Liver (tissue), 9 donors: ENCODE measurements around the gene MYBPC3. TPM values are rescaled to one million over a fixed set of nuclear protein-coding genes. Genes with fewer than 3 reads are reported as not detected.

ENCODE experiments used
- DNase-seq: peaks from one replicate; pipeline ENCODE4 v3.0.0-alpha.2; 2017; ENCODE audit warnings: low spot score
- H3K27ac ChIP-seq, 2 donors: one replicate each; pipeline ENCODE4 v1.7.0; 2013; ENCODE audit warnings: inconsistent platforms in 2 of 2, low read length in 2 of 2, control low read depth in 1 of 2, low read depth in 1 of 2, mild to moderate bottlenecking in 1 of 2
- H3K27me3 ChIP-seq, 4 donors: one replicate each; pipeline versions ENCODE4 v1.6.1 to v1.7.0; 2013; ENCODE audit warnings: low read length in 3 of 4, inconsistent platforms in 1 of 4, mild to moderate bottlenecking in 1 of 4, moderate library complexity in 1 of 4; ENCODE audit not compliant: control insufficient read depth in 4 of 4, insufficient read depth in 4 of 4
- H3K36me3 ChIP-seq, 4 donors: one replicate each; pipeline versions ENCODE4 v1.6.1 to v1.7.0; 2013; ENCODE audit warnings: low read length in 3 of 4, mild to moderate bottlenecking in 3 of 4, low read depth in 1 of 4, moderate library complexity in 1 of 4; ENCODE audit not compliant: control insufficient read depth in 4 of 4, insufficient read depth in 3 of 4
- H3K4me1 ChIP-seq, 4 donors: one replicate each; pipeline versions ENCODE4 v1.6.1 to v1.7.0; 2013; ENCODE audit warnings: low read length in 3 of 4, mild to moderate bottlenecking in 3 of 4, moderate library complexity in 1 of 4; ENCODE audit not compliant: control insufficient read depth in 4 of 4, insufficient read depth in 4 of 4
- H3K4me3 ChIP-seq, 3 donors: one replicate each; pipeline versions ENCODE4 v1.6.1 to v1.7.0; 2013; ENCODE audit warnings: low read length in 3 of 3, control low read depth in 1 of 3, low read depth in 1 of 3, mild to moderate bottlenecking in 1 of 3
- H3K9ac ChIP-seq, 2 donors: one replicate each; pipeline ENCODE4 v1.7.0; 2013; ENCODE audit warnings: low read length in 2 of 2, mild to moderate bottlenecking in 2 of 2, moderate library complexity in 2 of 2, control low read depth in 1 of 2, low read depth in 1 of 2
- H3K9me3 ChIP-seq, 4 donors: one replicate each; pipeline versions ENCODE4 v1.6.1 to v1.7.0; 2013; ENCODE audit warnings: low read length in 3 of 4; ENCODE audit not compliant: control insufficient read depth in 4 of 4
- ATF3 ChIP-seq: IDR thresholded peaks from 2 replicates; pipeline ENCODE4 v1.6.1; 2016; ENCODE audit warnings: antibody characterized with exemption
- CTCF ChIP-seq: fragments of 150-350 bp; IDR thresholded peaks from 2 replicates; pipeline ENCODE4 v1.5.1; 2017; ENCODE audit warnings: improper control_type of control experiment, low read depth, low read length; ENCODE audit not compliant: missing input control
- EGR1 ChIP-seq, 2 donors: IDR thresholded peaks; 2 replicates each; pipeline ENCODE4 v1.6.1; 2016 to 2018; ENCODE audit warnings: antibody characterized with exemption in 2 of 2, low read depth in 2 of 2
- FOXA1 ChIP-seq: IDR thresholded peaks from 2 replicates; pipeline ENCODE4 v1.6.1; 2016; ENCODE audit warnings: antibody characterized with exemption
- FOXA2 ChIP-seq: IDR thresholded peaks from 2 replicates; pipeline ENCODE4 v1.6.1; 2016; ENCODE audit warnings: antibody characterized with exemption
- GABPA ChIP-seq, 2 donors: IDR thresholded peaks in 1 of 2; conservative IDR thresholded peaks in 1 of 2; 2 replicates each; pipeline ENCODE4 v1.6.1; 2016; ENCODE audit warnings: antibody characterized with exemption in 2 of 2, mild to moderate bottlenecking in 1 of 2, moderate library complexity in 1 of 2
- HNF4A ChIP-seq, 2 donors: conservative IDR thresholded peaks; 2 replicates each; pipeline ENCODE4 v1.6.1; 2016; ENCODE audit warnings: antibody characterized with exemption in 2 of 2, mild to moderate bottlenecking in 2 of 2
- HNF4G ChIP-seq: IDR thresholded peaks from 2 replicates; pipeline ENCODE4 v1.6.1; 2016; ENCODE audit warnings: antibody characterized with exemption
- JUND ChIP-seq, 2 donors: IDR thresholded peaks; 2 replicates each; pipeline ENCODE4 v1.6.1; 2016; ENCODE audit warnings: antibody characterized with exemption in 2 of 2
- MAX ChIP-seq: IDR thresholded peaks from 2 replicates; pipeline ENCODE4 v1.6.1; 2016; ENCODE audit warnings: antibody characterized with exemption
- NR2F2 ChIP-seq: IDR thresholded peaks from 2 replicates; pipeline ENCODE4 v1.6.1; 2016; ENCODE audit warnings: antibody characterized with exemption
- RAD21 ChIP-seq, 2 donors: IDR thresholded peaks; 2 replicates each; pipeline ENCODE4 v1.6.1; 2016; ENCODE audit warnings: antibody characterized with exemption in 2 of 2, mild to moderate bottlenecking in 2 of 2
- REST ChIP-seq: IDR thresholded peaks from 2 replicates; pipeline ENCODE4 v1.6.1; 2016; ENCODE audit warnings: antibody characterized with exemption, mild to moderate bottlenecking
- RXRA ChIP-seq, 2 donors: IDR thresholded peaks; 2 replicates each; pipeline ENCODE4 v1.6.1; 2017 to 2018; ENCODE audit warnings: antibody characterized with exemption in 2 of 2, mild to moderate bottlenecking in 1 of 2
- SP1 ChIP-seq: IDR thresholded peaks from 2 replicates; pipeline ENCODE4 v1.6.1; 2018; ENCODE audit warnings: antibody characterized with exemption, mild to moderate bottlenecking
- TAF1 ChIP-seq: conservative IDR thresholded peaks from 2 replicates; pipeline ENCODE4 v1.6.1; 2016; ENCODE audit warnings: antibody characterized with exemption, mild to moderate bottlenecking
- YY1 ChIP-seq: IDR thresholded peaks from 2 replicates; pipeline ENCODE4 v1.6.1; 2016; ENCODE audit warnings: antibody characterized with exemption, mild to moderate bottlenecking
- WGBS: extraction: QIAGEN DNeasy Blood & Tissue Kit; methylation state at CpG from one replicate; pipeline ENCODE4 v1.1.7; 2013; 5-methylcytosine and 5-hydroxymethylcytosine counted together
- polyA plus RNA-seq, 2 donors: library from polyadenylated mRNA; stranded (reverse) in 1 of 2; unstranded in 1 of 2; fragments of 200-250 nt in 1 of 2; fragments of >200 nt in 1 of 2; fragmentation: Nextera tagmentation in 1 of 2; extraction: Ambion mirVana in 1 of 2; gene quantifications; one replicate each; pipeline versions ENCODE4 v1.2.1 to v1.2.3, GENCODE V29; 2013 to 2015
- total RNA-seq, 2 donors: library from RNA; depleted of rRNA; stranded (reverse); fragments of >200 nt; gene quantifications; one replicate each; pipeline ENCODE4 v1.2.3, GENCODE V29; 2014
- TF ChIP-seq, protein P1 (sequence below): IDR thresholded peaks from 2 replicates; pipeline ENCODE4 v1.6.1; 2016; ENCODE audit warnings: antibody characterized with exemption
- donor health status: healthy.
- donor health status: healthy.
- donor health status: healthy.
- donor health status: healthy.
- donor health status: healthy.

The MYBPC3 gene
- under 1 TPM in 1 of 2 donors, not detected in 1; 0.25 TPM for total RNA-seq
- polyA plus RNA-seq: under 1 TPM in 1 of 2 donors, not detected in 1; 0.01 TPM

GRCh38 chr11:47352556-47352955 lies at the start of gene MYBPC3:
Gene MYBPC3 (minus strand): TSS chr11:47352702. CDS start chr11:47352647, 55 bp downstream.
- Histone ChIP-seq H3K9me3 (no peaks in the 10 kb centered on the region), H3K36me3 (no peaks in the 10 kb centered on the region), H3K27me3 (no peaks in the 10 kb centered on the region), H3K27ac (no peak within 1 kb of the TSS), H3K4me3 (no peak within 1 kb of the TSS), H3K4me1 (peaks cover 0 to 6% (median 0%) of the 10 kb centered on the region in 4 donors), H3K9ac (no peak within 1 kb of the TSS)
- TF ChIP-seq FOXA2: no peak
- no peak for TF ChIP-seq MAX
- no peak for TF ChIP-seq HNF4A (conservative IDR thresholded peaks at IDR 0.05)
- no peak for TF ChIP-seq RXRA (IDR thresholded peaks at IDR 0.05)
- TF ChIP-seq YY1: no peak
- TF ChIP-seq RAD21 (IDR thresholded peaks at IDR 0.05): no peak
- no peak for TF ChIP-seq REST
- no peak for TF ChIP-seq FOXA1
- TF ChIP-seq GABPA (IDR thresholded peaks at IDR 0.05 in 1 of 2, conservative IDR thresholded peaks at IDR 0.05 in 1 of 2): no peak
- no peak for TF ChIP-seq TAF1
- no peak for TF ChIP-seq CTCF
- TF ChIP-seq JUND (IDR thresholded peaks at IDR 0.05): no peak
- no peak for TF ChIP-seq HNF4G
- no peak for TF ChIP-seq SP1
- no peak for TF ChIP-seq ATF3
- no peak for TF ChIP-seq NR2F2
- no peak for TF ChIP-seq EGR1 (IDR thresholded peaks at IDR 0.05; ENCODE audit: low read depth in 2 of 2)
- TF ChIP-seq, protein P1, sequence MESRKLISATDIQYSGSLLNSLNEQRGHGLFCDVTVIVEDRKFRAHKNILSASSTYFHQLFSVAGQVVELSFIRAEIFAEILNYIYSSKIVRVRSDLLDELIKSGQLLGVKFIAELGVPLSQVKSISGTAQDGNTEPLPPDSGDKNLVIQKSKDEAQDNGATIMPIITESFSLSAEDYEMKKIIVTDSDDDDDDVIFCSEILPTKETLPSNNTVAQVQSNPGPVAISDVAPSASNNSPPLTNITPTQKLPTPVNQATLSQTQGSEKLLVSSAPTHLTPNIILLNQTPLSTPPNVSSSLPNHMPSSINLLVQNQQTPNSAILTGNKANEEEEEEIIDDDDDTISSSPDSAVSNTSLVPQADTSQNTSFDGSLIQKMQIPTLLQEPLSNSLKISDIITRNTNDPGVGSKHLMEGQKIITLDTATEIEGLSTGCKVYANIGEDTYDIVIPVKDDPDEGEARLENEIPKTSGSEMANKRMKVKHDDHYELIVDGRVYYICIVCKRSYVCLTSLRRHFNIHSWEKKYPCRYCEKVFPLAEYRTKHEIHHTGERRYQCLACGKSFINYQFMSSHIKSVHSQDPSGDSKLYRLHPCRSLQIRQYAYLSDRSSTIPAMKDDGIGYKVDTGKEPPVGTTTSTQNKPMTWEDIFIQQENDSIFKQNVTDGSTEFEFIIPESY: no peak
- 86% methylated on average over 5 of the region's 5 CpGs for whole genome bisulfite sequencing
- DNase-seq: no peak
